ENCODE data around the gene ARHGAP10.
"Not testable (repeated sequence)": the region's sequence is repeated elsewhere in the genome, so short reads cannot be mapped to it uniquely, and the experiment has no call there.

The ARHGAP10 gene

GRCh38 chr4:147975933-147976928 lies 244.3 kb downstream of the ARHGAP10 start:
- H3K27ac Mint-ChIP-seq, result no peak overlapping the region
- H3K9me3 Mint-ChIP-seq, result peaks cover 24% of the 10 kb centered on the region
- H3K4me3 Mint-ChIP-seq, result no peak overlapping the region
- H3K27me3 Mint-ChIP-seq, result no peaks in the 10 kb centered on the region
- intact Hi-C loops (cut with micrococcal nuclease), result no loop called here
- peaks cover 83% of the 10 kb centered on the region for H3K36me3 Mint-ChIP-seq (ENCODE audit: low read depth)
- peaks cover 65% of the 10 kb centered on the region for H3K4me1 Mint-ChIP-seq (ENCODE audit: low read depth)

DNA sequence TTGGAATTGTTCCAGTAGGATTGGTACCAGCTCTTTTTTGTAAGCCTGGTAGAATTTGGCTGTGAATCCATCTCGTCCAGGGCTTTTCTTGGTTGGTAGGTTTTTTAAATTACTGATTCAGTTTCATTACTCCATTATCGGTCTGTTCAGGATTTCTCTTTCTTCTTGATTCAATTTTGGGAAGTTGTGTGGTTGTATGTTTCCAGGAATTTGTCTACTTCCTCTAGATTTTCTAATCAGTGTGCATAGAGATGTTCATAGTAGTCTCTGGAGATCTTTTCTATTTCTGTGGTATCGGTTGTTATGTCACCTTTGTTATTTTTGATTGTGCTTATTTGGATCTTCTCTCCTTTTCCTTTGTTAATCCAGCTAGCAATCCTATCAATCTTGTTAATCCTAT lies 248.7 kb downstream of the ARHGAP10 start:
- H3K9me3 Mint-ChIP-seq, result peaks cover 24% of the 10 kb centered on the region
- peak overlapping the region; percentile 41 for H3K4me3 Mint-ChIP-seq
- H3K4me1 Mint-ChIP-seq (ENCODE audit: low read depth), result peaks cover 73% of the 10 kb centered on the region
- peak overlapping the region; percentile 58 for H3K27ac Mint-ChIP-seq
- intact Hi-C loops (cut with micrococcal nuclease), result no loop called here
- H3K36me3 Mint-ChIP-seq (ENCODE audit: low read depth), result peaks cover 83% of the 10 kb centered on the region
- no peaks in the 10 kb centered on the region for H3K27me3 Mint-ChIP-seq

DNA sequence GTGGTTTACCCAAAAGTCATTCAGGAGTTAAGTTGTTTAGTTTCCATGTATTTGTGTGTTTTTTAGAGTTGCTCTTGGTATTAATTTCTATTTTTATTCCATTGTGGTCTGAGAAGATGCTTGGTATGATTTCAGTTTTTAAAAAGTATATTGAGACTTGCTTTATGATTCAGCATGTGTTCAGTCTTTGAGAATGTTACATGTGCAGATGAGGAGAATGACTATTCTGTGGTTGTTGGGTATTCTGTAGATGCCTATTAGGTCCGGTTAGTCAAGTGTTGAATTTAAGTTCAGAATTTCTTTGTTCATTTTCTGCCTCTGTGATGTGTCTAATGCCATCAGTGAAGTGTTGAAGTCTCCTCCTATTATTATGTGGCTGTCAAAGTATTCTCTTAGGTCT lies 249.4 kb downstream of the ARHGAP10 start:
- Mint-ChIP-seq H3K4me3 (no peak overlapping the region), H3K27me3 (no peaks in the 10 kb centered on the region), H3K9me3 (peaks cover 24% of the 10 kb centered on the region), H3K4me1 (ENCODE audit: low read depth) (peaks cover 77% of the 10 kb centered on the region), H3K36me3 (ENCODE audit: low read depth) (peaks cover 83% of the 10 kb centered on the region), H3K27ac (peak overlapping the region; percentile 58)
- intact Hi-C loops (cut with micrococcal nuclease), result no loop called here

GRCh38 chr4:147984065-147984777 lies 252.3 kb downstream of the ARHGAP10 start:
- intact Hi-C loops (cut with micrococcal nuclease), result no loop called here
- Mint-ChIP-seq H3K4me3 (no peak overlapping the region), H3K36me3 (ENCODE audit: low read depth) (peaks cover 80% of the 10 kb centered on the region), H3K27ac (peak overlapping the region; percentile 35), H3K4me1 (ENCODE audit: low read depth) (peaks cover 65% of the 10 kb centered on the region), H3K9me3 (no peaks in the 10 kb centered on the region), H3K27me3 (no peaks in the 10 kb centered on the region)

DNA sequence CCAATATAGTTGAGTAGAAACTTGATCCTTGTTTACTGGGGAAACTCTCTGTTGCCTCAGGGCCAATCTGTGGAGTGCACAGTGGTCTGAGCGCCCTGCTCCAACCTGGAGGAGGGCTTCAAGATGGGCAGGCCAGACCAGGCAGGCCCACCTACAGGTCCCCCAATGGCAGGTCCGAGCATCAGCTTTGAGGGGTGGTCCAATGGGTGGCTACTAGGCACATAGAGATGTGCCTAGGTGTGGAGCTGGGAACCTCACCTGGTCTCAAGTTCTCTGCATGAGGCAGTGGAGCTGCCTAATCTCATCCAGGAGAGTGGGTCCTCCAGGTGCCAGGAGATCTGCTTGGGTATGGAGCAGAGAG lies 252.9 kb downstream of the ARHGAP10 start:
- H3K27ac Mint-ChIP-seq, result no peak overlapping the region
- intact Hi-C loops (cut with micrococcal nuclease), result no loop called here
- peaks cover 59% of the 10 kb centered on the region for H3K4me1 Mint-ChIP-seq (ENCODE audit: low read depth)
- H3K9me3 Mint-ChIP-seq, result no peaks in the 10 kb centered on the region
- no peaks in the 10 kb centered on the region for H3K27me3 Mint-ChIP-seq
- no peak overlapping the region for H3K4me3 Mint-ChIP-seq
- peaks cover 85% of the 10 kb centered on the region for H3K36me3 Mint-ChIP-seq (ENCODE audit: low read depth)

GRCh38 chr4:147985376-147985775 lies 253.5 kb downstream of the ARHGAP10 start:
- peaks cover 54% of the 10 kb centered on the region for H3K4me1 Mint-ChIP-seq (ENCODE audit: low read depth)
- H3K36me3 Mint-ChIP-seq (ENCODE audit: low read depth), result peaks cover 91% of the 10 kb centered on the region
- intact Hi-C loops (cut with micrococcal nuclease), result no loop called here
- no peak overlapping the region for H3K4me3 Mint-ChIP-seq
- no peak overlapping the region for H3K27ac Mint-ChIP-seq
- H3K9me3 Mint-ChIP-seq, result no peaks in the 10 kb centered on the region
- no peaks in the 10 kb centered on the region for H3K27me3 Mint-ChIP-seq

DNA sequence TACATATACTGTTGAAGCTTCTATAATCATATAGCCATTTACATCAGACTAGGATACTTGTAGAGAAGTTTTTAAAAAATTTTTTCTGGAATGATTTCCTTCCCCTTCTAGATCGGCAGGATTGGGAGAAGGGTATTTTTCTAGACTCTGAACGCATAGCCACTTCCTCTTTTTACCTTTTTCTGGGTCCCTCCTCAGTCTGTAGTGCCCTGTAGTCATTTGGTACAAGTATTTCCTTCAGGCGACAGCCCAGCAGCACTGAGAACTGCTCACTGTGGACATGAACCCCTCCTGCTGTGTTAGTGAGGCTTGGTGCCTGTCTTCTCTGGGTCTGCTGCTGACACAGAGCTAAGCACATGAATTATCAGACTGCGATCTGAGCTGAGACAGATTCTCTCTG lies 255.4 kb downstream of the ARHGAP10 start:
- intact Hi-C loops (cut with micrococcal nuclease), result no loop called here
- Mint-ChIP-seq H3K4me1 (ENCODE audit: low read depth) (peaks cover 40% of the 10 kb centered on the region), H3K27ac (peak overlapping the region; percentile 47), H3K4me3 (no peak overlapping the region), H3K27me3 (no peaks in the 10 kb centered on the region), H3K36me3 (ENCODE audit: low read depth) (peaks cover 97% of the 10 kb centered on the region), H3K9me3 (no peaks in the 10 kb centered on the region)

GRCh38 chr4:147991543-147992283 lies 259.8 kb downstream of the ARHGAP10 start:
- Mint-ChIP-seq H3K27ac (no peak overlapping the region), H3K4me1 (ENCODE audit: low read depth) (peaks cover 24% of the 10 kb centered on the region), H3K4me3 (no peak overlapping the region), H3K27me3 (no peaks in the 10 kb centered on the region), H3K36me3 (ENCODE audit: low read depth) (peaks cover 68% of the 10 kb centered on the region), H3K9me3 (no peaks in the 10 kb centered on the region)
- intact Hi-C loops (cut with micrococcal nuclease), result no loop called here

DNA sequence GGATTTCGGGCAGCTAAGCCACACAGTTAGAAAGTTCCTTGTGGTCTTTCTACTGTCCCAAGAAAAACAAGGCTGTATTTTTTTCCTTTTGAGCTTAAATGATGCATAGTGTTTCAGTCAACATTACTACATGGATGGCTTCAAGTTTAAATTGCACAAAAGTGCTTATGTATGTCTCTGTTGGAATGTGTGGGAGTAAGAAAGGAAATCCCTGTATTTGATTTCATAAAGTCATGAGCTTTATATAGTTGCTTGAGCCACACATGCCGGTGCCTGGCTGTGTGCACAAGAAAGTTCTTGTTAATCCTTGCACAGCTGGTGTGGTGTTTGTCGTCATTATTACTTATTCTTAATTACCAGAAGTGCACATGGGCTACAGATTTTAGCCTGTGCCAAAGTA lies 262.2 kb downstream of the ARHGAP10 start:
- Mint-ChIP-seq H3K9me3 (peaks cover 2% of the 10 kb centered on the region), H3K36me3 (ENCODE audit: low read depth) (peaks cover 68% of the 10 kb centered on the region), H3K4me3 (no peak overlapping the region), H3K27ac (no peak overlapping the region), H3K27me3 (no peaks in the 10 kb centered on the region), H3K4me1 (ENCODE audit: low read depth) (peaks cover 15% of the 10 kb centered on the region)
- intact Hi-C loops (cut with micrococcal nuclease), result no loop called here

DNA sequence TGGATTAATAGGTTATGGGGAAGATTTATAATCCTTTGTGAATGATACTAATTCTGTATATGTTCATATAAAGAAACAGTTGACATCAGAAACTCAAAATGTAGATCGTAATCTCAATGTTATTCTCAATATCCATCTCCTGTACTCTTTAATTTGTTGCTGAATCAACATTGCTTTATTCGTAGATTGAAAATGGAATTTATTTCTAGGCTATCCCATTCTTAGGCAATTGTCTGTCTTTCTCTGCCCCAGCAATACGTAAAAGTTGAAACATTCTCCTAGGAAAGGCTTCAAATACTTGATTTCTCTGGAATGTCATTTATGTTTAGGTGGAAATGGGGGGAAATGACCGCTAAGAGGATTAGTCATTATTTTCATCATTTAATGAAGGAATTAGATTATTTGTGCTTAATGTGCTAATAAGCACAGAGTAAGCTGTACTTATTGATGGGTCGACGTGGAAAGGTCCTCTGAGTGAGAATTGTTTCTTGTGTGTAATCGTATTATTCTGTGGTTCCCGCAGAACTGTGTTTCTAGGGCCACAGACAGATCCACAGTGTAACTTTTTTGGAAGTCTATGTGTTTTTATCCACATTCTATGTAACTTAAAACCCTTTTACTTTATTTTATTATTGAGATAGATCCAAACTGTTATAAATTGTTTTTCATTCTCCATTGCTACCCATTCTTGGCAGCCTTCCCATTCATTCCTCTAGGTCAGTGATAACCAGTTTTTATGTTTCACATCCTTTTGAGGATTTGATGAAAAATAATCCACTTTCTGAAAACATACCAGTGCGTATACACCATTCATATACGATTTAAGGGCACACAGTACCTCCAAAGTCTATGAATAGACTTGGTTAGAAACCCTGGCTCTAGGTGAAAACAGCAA lies 262.9 kb downstream of the ARHGAP10 start:
- peaks cover 8% of the 10 kb centered on the region for H3K9me3 Mint-ChIP-seq
- no peak overlapping the region for H3K4me3 Mint-ChIP-seq
- H3K27ac Mint-ChIP-seq, result no peak overlapping the region
- intact Hi-C loops (cut with micrococcal nuclease), result no loop called here
- H3K36me3 Mint-ChIP-seq (ENCODE audit: low read depth), result peaks cover 69% of the 10 kb centered on the region
- H3K4me1 Mint-ChIP-seq (ENCODE audit: low read depth), result peaks cover 15% of the 10 kb centered on the region
- H3K27me3 Mint-ChIP-seq, result no peaks in the 10 kb centered on the region

GRCh38 chr4:147996859-147997258 lies 265.0 kb downstream of the ARHGAP10 start:
- intact Hi-C loops (cut with micrococcal nuclease), result no loop called here
- Mint-ChIP-seq H3K4me1 (ENCODE audit: low read depth) (peaks cover 27% of the 10 kb centered on the region), H3K27me3 (no peaks in the 10 kb centered on the region), H3K27ac (peak overlapping the region; percentile 43), H3K9me3 (peaks cover 8% of the 10 kb centered on the region), H3K4me3 (no peak overlapping the region), H3K36me3 (ENCODE audit: low read depth) (peaks cover 61% of the 10 kb centered on the region)

DNA sequence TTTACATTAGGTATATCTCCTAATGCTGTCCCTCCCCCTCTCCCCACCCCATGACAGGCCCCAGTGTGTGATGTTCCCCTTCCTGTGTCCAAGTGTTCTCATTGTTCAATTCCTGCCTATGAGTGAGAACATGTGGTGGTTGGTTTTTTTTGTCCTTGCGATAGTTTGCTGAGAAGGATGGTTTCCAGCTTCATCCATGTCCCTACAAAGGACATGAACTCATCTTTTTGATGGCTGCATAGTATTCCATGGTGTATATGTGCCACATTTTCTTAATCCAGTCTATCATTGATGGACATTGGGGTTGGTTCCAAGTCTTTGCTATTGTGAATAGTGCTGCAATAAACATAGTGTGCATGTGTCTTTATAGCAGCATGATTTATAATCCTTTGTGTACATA lies 268.1 kb downstream of the ARHGAP10 start:
- H3K36me3 Mint-ChIP-seq (ENCODE audit: low read depth), result peaks cover 78% of the 10 kb centered on the region
- H3K27me3 Mint-ChIP-seq; H3K27ac Mint-ChIP-seq; intact Hi-C loops (cut with micrococcal nuclease); H3K4me3 Mint-ChIP-seq; H3K9me3 Mint-ChIP-seq: not testable (repeated sequence)
- peaks cover 48% of the 10 kb centered on the region for H3K4me1 Mint-ChIP-seq (ENCODE audit: low read depth)

DNA sequence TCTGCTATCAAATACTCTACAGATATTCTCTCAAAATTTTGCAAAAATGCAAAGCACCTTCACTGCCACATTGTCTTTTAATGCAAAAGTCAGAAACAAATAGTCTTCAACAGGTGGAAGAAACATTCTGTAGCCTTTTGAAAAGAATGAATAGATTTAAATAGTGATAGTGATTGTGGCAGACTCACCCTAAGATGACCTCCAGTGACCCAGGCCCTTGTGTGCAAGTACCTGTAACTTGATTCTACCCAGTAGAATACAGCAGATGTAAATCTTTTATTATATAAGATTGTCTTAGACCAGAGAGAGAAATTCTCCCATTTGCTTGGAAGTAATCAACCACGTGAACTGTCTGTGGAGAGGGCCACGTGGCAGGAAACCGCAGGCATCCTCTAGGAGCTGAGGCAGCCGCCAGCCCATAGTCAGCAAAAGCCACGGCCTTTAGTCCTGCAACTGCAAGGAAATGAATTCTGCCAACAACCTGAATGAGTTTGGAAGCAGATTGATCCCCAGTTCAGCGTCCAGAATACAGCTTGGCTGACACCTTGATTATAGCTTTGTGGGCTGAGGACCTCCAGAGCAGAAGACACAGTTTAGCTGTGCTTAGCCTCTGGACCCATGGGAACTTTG lies 272.5 kb downstream of the ARHGAP10 start:
- intact Hi-C loops (cut with micrococcal nuclease), result no loop called here
- Mint-ChIP-seq H3K27ac (no peak overlapping the region), H3K27me3 (no peaks in the 10 kb centered on the region), H3K9me3 (peaks cover 3% of the 10 kb centered on the region), H3K4me3 (no peak overlapping the region), H3K36me3 (ENCODE audit: low read depth) (peaks cover 60% of the 10 kb centered on the region), H3K4me1 (ENCODE audit: low read depth) (peaks cover 84% of the 10 kb centered on the region)
